Measurements from ENCODE around the gene CCNT1. TPM values are rescaled to one million over a fixed set of nuclear protein-coding genes. Genes with fewer than 3 reads are reported as not detected.

Gene CCNT1
- total RNA-seq, 1 experiment from 2014 or later, result 69.4 TPM

DNA sequence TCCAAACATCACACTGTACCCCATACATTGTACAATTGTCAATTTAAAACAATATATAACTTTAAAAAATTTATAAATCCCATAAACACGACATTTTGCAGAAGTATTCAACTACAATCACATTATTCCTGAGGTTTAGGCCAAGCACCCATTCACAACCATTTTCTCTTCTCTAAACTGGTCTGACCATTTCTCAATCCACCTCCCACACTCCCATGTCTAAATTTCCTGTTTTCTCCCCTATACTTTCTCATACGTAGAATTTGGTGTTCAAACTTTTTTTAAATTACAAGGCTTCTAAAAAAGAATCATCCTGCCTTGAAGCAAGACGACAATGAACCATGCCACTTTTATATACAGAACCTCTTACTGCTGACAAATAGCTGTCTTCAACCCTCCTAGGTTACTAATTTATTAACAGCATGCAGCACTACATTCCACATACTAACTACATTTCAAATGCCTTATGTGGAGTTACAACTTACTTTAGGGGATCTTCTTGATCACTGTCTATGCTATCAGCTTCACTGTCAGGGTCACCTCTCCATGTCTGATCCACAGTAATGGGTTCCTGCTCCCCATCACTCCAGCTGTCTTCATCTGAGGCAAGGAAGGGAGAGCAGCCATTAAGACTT lies 37.8 kb downstream of the CCNT1 start:
- Histone ChIP-seq H3K4me1 (ENCODE audit: control insufficient read depth in 1 of 2, insufficient read depth in 2 of 2, low read length in 2 of 2) (peaks cover 7 to 22% of the 10 kb centered on the region in 2 experiments), H3K36me3 (ENCODE audit: control insufficient read depth in 1 of 2, insufficient read depth in 2 of 2, low read length in 2 of 2) (peaks cover 30 to 49% of the 10 kb centered on the region in 2 experiments), H3K9ac (ENCODE audit: low read length) (no peak overlapping the region), H3K4me2 (ENCODE audit: low read length) (no peak overlapping the region), H3K79me2 (ENCODE audit: insufficient read depth, low read length) (peaks cover 83% of the 10 kb centered on the region), H3K27ac (ENCODE audit: low read depth, low read length) (no peak overlapping the region), H2AFZ (ENCODE audit: low read depth, low read length, poor library complexity, severe bottlenecking) (no peak overlapping the region), H4K20me1 (ENCODE audit: insufficient read depth) (peaks cover 11% of the 10 kb centered on the region; the same call in 1 of the 2 replicates), H3K9me2 (ENCODE audit: insufficient read depth) (no peaks in the 10 kb centered on the region), H3K27me3 (ENCODE audit: insufficient read depth, low read length) (no peaks in the 10 kb centered on the region), H3K4me3 (replicated peaks in 1 of 2; ENCODE audit: low read depth in 1 of 2, low read length in 2 of 2) (no peak overlapping the region), H3K9me3 (ENCODE audit: control insufficient read depth in 1 of 2, insufficient read depth in 1 of 2, low read depth in 1 of 2, low read length in 2 of 2) (no peaks in the 10 kb centered on the region)
- TF ChIP-seq FOSL1 (IDR thresholded peaks at IDR 0.05; ENCODE audit: low read depth), result no peak
- no peak for ATAC-seq
- BruUV-seq (replicated peaks), result no TSS peak
- RAD21 ChIA-PET (ENCODE audit: low non-redundant PET in 1 of 2, low total read pairs in 2 of 2, uncharacterized antibody in 2 of 2, unreplicated experiment in 2 of 2), result no interaction called here
- DNase-seq (ENCODE audit: low read depth, low spot score), result no peak
- intact Hi-C loops (cut with micrococcal nuclease), result no loop called here
- POLR2A ChIA-PET, result no interaction called here
- CTCF ChIA-PET, result no interaction called here

DNA sequence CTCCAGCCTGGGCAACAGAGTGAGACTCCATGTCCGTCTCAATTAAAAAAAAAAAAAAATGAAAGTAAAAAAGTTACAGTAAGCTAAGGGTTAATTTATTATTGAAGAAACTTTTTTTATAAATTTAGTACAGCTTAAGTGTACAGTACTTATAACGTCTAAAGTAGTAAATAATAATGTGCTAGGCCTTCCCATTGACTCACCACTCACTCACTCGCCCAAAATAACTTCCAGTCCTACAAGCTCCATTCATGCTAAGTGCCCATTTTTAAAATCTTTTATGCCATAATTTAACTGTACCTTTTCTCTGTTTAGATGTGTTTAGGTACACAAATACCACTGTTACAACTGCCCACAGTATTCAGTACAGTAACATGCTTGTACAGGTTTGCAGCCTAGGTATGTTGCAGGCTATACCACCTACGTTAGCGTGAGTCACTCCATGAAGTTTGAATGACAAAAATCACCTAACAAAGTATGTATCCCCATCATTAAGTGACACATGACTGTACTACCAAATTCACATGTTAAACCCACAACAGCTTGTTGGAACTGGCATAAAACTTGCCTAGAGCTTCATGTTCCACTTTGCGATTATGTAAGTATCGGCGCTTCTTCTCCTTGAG lies 45.2 kb downstream of the CCNT1 start:
- peaks cover 8% of the 10 kb centered on the region; the same call in 1 of the 2 replicates for H4K20me1 ChIP-seq (ENCODE audit: insufficient read depth)
- no peak overlapping the region for H3K4me3 ChIP-seq (replicated peaks in 1 of 2; ENCODE audit: low read depth in 1 of 2, low read length in 2 of 2)
- no peaks in the 10 kb centered on the region for H3K4me1 ChIP-seq (ENCODE audit: control insufficient read depth in 1 of 2, insufficient read depth in 2 of 2, low read length in 2 of 2)
- ChIA-PET CTCF (no interaction called here), POLR2A (interaction anchor here (0.8 to 3.6 kb wide), 2 partner anchors 10 to 11 kb away, joined by 4 to 16 read pairs; partner anchors contain the start of gene KANSL2), RAD21 (ENCODE audit: low non-redundant PET in 1 of 2, low total read pairs in 2 of 2, uncharacterized antibody in 2 of 2, unreplicated experiment in 2 of 2) (no interaction called here)
- H3K79me2 ChIP-seq (ENCODE audit: insufficient read depth, low read length), result peaks cover 87% of the 10 kb centered on the region
- H3K9me2 ChIP-seq (ENCODE audit: insufficient read depth), result no peaks in the 10 kb centered on the region
- no peak overlapping the region for H3K27ac ChIP-seq (ENCODE audit: low read depth, low read length)
- no peaks in the 10 kb centered on the region for H3K9me3 ChIP-seq (ENCODE audit: control insufficient read depth in 1 of 2, insufficient read depth in 1 of 2, low read depth in 1 of 2, low read length in 2 of 2)
- no peak overlapping the region for H3K9ac ChIP-seq (ENCODE audit: low read length)
- intact Hi-C loops (cut with micrococcal nuclease), result no loop called here
- no peaks in the 10 kb centered on the region for H3K27me3 ChIP-seq (ENCODE audit: insufficient read depth, low read length)
- ATAC-seq (no peak), DNase-seq (ENCODE audit: low read depth, low spot score) (no peak)
- BruUV-seq (replicated peaks), result no TSS peak
- H2AFZ ChIP-seq (ENCODE audit: low read depth, low read length, poor library complexity, severe bottlenecking), result no peak overlapping the region
- H3K4me2 ChIP-seq (ENCODE audit: low read length), result no peak overlapping the region
- peaks cover 54 to 62% of the 10 kb centered on the region in 2 experiments; a peak in 3 of 4 replicates for H3K36me3 ChIP-seq (ENCODE audit: control insufficient read depth in 1 of 2, insufficient read depth in 2 of 2, low read length in 2 of 2)
- TF ChIP-seq, protein P1, sequence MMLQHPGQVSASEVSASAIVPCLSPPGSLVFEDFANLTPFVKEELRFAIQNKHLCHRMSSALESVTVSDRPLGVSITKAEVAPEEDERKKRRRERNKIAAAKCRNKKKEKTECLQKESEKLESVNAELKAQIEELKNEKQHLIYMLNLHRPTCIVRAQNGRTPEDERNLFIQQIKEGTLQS (IDR thresholded peaks at IDR 0.05), result no peak
- TF ChIP-seq ELF1 (IDR thresholded peaks at IDR 0.05; ENCODE audit: borderline replicate concordance, low read depth) (no peak), CEBPB (IDR thresholded peaks at IDR 0.05; ENCODE audit: low read depth) (no peak), SP1 (IDR thresholded peaks at IDR 0.05; ENCODE audit: low read depth) (no peak), SIN3A (IDR thresholded peaks at IDR 0.05; ENCODE audit: low read depth) (no peak), ZNF274 (IDR thresholded peaks at IDR 0.05; ENCODE audit: low read depth, low read length) (no peak), SRF (IDR thresholded peaks at IDR 0.05; ENCODE audit: low read depth) (no peak), JUND (IDR thresholded peaks at IDR 0.05) (no peak), TCF7L2 (IDR thresholded peaks at IDR 0.05; ENCODE audit: borderline replicate concordance, extremely low read depth, insufficient read depth, insufficient read length) (no peak), EGR1 (IDR thresholded peaks at IDR 0.05; ENCODE audit: low read depth) (no peak), EZH2phosphoT487 (IDR thresholded peaks at IDR 0.05; ENCODE audit: borderline replicate concordance) (no peak)
- TF ChIP-seq, protein P2, sequence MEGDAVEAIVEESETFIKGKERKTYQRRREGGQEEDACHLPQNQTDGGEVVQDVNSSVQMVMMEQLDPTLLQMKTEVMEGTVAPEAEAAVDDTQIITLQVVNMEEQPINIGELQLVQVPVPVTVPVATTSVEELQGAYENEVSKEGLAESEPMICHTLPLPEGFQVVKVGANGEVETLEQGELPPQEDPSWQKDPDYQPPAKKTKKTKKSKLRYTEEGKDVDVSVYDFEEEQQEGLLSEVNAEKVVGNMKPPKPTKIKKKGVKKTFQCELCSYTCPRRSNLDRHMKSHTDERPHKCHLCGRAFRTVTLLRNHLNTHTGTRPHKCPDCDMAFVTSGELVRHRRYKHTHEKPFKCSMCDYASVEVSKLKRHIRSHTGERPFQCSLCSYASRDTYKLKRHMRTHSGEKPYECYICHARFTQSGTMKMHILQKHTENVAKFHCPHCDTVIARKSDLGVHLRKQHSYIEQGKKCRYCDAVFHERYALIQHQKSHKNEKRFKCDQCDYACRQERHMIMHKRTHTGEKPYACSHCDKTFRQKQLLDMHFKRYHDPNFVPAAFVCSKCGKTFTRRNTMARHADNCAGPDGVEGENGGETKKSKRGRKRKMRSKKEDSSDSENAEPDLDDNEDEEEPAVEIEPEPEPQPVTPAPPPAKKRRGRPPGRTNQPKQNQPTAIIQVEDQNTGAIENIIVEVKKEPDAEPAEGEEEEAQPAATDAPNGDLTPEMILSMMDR (IDR thresholded peaks at IDR 0.05 in 2 of 3, conservative IDR thresholded peaks at IDR 0.05 in 1 of 3; ENCODE audit: borderline replicate concordance in 1 of 3, insufficient read depth in 1 of 3, low read depth in 2 of 3, low read length in 2 of 3), result no peak
- TF ChIP-seq, protein P3, sequence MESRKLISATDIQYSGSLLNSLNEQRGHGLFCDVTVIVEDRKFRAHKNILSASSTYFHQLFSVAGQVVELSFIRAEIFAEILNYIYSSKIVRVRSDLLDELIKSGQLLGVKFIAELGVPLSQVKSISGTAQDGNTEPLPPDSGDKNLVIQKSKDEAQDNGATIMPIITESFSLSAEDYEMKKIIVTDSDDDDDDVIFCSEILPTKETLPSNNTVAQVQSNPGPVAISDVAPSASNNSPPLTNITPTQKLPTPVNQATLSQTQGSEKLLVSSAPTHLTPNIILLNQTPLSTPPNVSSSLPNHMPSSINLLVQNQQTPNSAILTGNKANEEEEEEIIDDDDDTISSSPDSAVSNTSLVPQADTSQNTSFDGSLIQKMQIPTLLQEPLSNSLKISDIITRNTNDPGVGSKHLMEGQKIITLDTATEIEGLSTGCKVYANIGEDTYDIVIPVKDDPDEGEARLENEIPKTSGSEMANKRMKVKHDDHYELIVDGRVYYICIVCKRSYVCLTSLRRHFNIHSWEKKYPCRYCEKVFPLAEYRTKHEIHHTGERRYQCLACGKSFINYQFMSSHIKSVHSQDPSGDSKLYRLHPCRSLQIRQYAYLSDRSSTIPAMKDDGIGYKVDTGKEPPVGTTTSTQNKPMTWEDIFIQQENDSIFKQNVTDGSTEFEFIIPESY (IDR thresholded peaks at IDR 0.05; ENCODE audit: extremely low read depth, insufficient replicate concordance, low read length), result no peak
